Erythroblast (primary cell): ENCODE data around the gene WDPCP.
"Not testable (repeated sequence)": the region's sequence is repeated elsewhere in the genome, so short reads cannot be mapped to it uniquely, and the experiment has no call there.

Experiments
- DNase-seq, 2 experiments: peaks; one replicate each; lab custom pipeline; 2025; lab: John Stamatoyannopoulos, UW
- GATA1 ChIP-seq: IDR thresholded peaks from 2 replicates; pipeline ENCODE4 v1.6.1; 2011; ENCODE audit warnings: low read depth, mild to moderate bottlenecking, control low read depth, low read length, moderate library complexity
- POLR2A ChIP-seq: IDR thresholded peaks from 2 replicates; pipeline ENCODE4 v1.6.1; 2011; ENCODE audit warnings: mild to moderate bottlenecking, low read length

WDPCP gene

GRCh38 chr2:63588385-63589147, at the start of gene WDPCP, which contains the start of gene MDH1:
Gene WDPCP (minus strand): TSS chr2:63588477. CDS start chr2:63588271, 206 bp downstream.
Gene MDH1 (plus strand): TSS chr2:63588963. CDS start chr2:63589044, 81 bp downstream.
- no peak for TF ChIP-seq GATA1
- TF ChIP-seq POLR2A, result peak; percentile 88
- peak; percentile 97 to 98 for DNase-seq

GRCh38 chr2:63632382-63632781, 44.1 kb upstream of the WDPCP start:
- TF ChIP-seq POLR2A (no peak), GATA1 (no peak)
- no peak for DNase-seq

- peak in 1 of 2 experiments; percentile 14 for DNase-seq
- TF ChIP-seq GATA1, result no peak
- TF ChIP-seq POLR2A, result no peak
Observed at GRCh38 chr2:63631501-63631900, 43.2 kb upstream of the WDPCP start.

- TF ChIP-seq GATA1, result no peak
- TF ChIP-seq POLR2A, result no peak
Observed at GRCh38 chr2:63628403-63628942, 40.2 kb upstream of the WDPCP start.

GRCh38 chr2:63627866-63628265, 39.6 kb upstream of the WDPCP start:
- DNase-seq, result no peak
- TF ChIP-seq GATA1 (no peak), POLR2A (no peak)

More at GRCh38 chr2:63628403-63628942, 40.2 kb upstream of the WDPCP start:
- no peak for DNase-seq

GRCh38 chr2:63623763-63624162, 35.5 kb upstream of the WDPCP start:
- DNase-seq, result not testable (repeated sequence)

GRCh38 chr2:63622751-63623150, 34.5 kb upstream of the WDPCP start:
- TF ChIP-seq GATA1 (no peak), POLR2A (no peak)

GRCh38 chr2:63619328-63619727, 31.1 kb upstream of the WDPCP start:
- DNase-seq, result no peak
- TF ChIP-seq POLR2A (no peak), GATA1 (no peak)

More at GRCh38 chr2:63622751-63623150, 34.5 kb upstream of the WDPCP start:
- no peak for DNase-seq

GRCh38 chr2:63617366-63617765, 29.1 kb upstream of the WDPCP start:
- TF ChIP-seq POLR2A (no peak), GATA1 (no peak)

GRCh38 chr2:63614983-63615945, 27.0 kb upstream of the WDPCP start:
- no peak for TF ChIP-seq POLR2A
- no peak for TF ChIP-seq GATA1
- no peak for DNase-seq

More at GRCh38 chr2:63617366-63617765, 29.1 kb upstream of the WDPCP start:
- no peak for DNase-seq

- no peak for TF ChIP-seq POLR2A
- no peak for TF ChIP-seq GATA1
- no peak for DNase-seq
Observed at GRCh38 chr2:63614448-63614968, 26.2 kb upstream of the WDPCP start.

GRCh38 chr2:63613391-63613901, 25.2 kb upstream of the WDPCP start:
- TF ChIP-seq GATA1, result no peak
- no peak for TF ChIP-seq POLR2A
- no peak for DNase-seq

GRCh38 chr2:63610525-63610924, 22.2 kb upstream of the WDPCP start:
- TF ChIP-seq POLR2A (no peak), GATA1 (no peak)
- no peak for DNase-seq

- DNase-seq, result not testable (repeated sequence)
Observed at GRCh38 chr2:63608865-63609264, 20.6 kb upstream of the WDPCP start.
